ENCODE data around the gene MGRN1.

DNA sequence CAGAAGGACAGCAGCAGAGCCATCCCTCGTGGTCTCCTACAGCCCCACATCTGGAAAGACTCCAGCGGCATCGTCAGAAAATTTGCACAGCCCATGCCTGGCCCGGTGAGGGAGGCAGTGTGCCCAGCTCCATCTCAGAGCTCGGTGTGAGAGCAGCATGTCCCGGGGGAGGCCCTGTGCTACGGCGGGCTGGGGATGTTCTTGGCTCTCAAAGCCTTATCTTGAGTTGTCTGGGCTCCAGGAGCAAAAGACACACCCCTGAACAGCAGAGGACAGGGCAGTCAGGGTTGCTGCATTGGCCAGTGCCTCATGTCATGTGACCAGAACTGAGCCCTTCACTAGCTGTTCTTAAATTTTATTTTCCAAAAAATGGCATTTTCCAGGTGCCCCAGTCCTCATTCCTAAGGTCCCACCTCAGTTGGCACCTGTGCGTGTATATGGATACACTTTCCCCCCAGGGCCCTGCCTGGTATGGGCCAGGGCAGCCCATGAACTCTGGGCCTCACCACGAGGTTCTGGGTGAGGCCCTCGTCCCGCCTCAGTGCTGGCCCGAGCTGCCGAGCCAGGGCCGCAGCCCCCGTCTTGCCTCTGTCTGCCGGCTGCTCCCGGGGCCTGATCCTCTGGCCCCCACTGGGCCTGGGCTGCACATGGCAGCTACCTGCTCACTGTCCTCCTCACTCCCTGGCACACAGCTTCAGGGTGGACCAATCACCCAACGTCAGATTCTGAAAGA is 71.7 kb downstream of the MGRN1 start:
- TF ChIP-seq, protein P1, sequence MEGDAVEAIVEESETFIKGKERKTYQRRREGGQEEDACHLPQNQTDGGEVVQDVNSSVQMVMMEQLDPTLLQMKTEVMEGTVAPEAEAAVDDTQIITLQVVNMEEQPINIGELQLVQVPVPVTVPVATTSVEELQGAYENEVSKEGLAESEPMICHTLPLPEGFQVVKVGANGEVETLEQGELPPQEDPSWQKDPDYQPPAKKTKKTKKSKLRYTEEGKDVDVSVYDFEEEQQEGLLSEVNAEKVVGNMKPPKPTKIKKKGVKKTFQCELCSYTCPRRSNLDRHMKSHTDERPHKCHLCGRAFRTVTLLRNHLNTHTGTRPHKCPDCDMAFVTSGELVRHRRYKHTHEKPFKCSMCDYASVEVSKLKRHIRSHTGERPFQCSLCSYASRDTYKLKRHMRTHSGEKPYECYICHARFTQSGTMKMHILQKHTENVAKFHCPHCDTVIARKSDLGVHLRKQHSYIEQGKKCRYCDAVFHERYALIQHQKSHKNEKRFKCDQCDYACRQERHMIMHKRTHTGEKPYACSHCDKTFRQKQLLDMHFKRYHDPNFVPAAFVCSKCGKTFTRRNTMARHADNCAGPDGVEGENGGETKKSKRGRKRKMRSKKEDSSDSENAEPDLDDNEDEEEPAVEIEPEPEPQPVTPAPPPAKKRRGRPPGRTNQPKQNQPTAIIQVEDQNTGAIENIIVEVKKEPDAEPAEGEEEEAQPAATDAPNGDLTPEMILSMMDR (IDR thresholded peaks at IDR 0.05) = no peak
- no peak for TF ChIP-seq POLR2A (IDR thresholded peaks at IDR 0.05)
